ENCODE measurements around the gene HSPB7.
A peak's percentile ranks its signal among the peaks of the same experiment; 100 is the strongest.
"Not testable (repeated sequence)": the region's sequence is repeated elsewhere in the genome, so short reads cannot be mapped to it uniquely, and the experiment has no call there.

HSPB7 gene

DNA sequence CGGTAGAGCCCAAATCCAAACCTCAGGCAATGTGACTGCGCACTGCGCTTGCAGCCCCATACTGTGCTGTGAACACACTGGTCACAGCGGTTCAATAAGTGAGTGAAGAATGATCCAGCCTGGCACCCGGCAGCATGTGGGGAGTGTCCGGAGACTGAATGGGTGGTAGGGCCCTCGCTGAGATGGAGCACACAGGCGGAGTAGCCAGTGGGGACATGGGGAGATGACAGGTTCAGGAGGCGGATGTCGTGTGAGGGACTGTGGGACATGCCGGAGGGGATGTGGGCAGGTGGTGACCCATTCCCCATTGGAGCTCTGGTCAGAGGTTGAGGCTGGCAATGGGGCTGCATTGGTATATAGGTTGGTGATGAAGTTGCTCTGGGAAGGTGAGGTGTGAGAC is 8.2 kb downstream of the HSPB7 start:
- DNase-seq (ENCODE audit: low read depth), result no peak
- TF ChIP-seq, protein P1, sequence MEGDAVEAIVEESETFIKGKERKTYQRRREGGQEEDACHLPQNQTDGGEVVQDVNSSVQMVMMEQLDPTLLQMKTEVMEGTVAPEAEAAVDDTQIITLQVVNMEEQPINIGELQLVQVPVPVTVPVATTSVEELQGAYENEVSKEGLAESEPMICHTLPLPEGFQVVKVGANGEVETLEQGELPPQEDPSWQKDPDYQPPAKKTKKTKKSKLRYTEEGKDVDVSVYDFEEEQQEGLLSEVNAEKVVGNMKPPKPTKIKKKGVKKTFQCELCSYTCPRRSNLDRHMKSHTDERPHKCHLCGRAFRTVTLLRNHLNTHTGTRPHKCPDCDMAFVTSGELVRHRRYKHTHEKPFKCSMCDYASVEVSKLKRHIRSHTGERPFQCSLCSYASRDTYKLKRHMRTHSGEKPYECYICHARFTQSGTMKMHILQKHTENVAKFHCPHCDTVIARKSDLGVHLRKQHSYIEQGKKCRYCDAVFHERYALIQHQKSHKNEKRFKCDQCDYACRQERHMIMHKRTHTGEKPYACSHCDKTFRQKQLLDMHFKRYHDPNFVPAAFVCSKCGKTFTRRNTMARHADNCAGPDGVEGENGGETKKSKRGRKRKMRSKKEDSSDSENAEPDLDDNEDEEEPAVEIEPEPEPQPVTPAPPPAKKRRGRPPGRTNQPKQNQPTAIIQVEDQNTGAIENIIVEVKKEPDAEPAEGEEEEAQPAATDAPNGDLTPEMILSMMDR (IDR thresholded peaks at IDR 0.05; ENCODE audit: control insufficient read depth, extremely low read depth, insufficient read depth), result no peak
- no peak overlapping the region for H3K4me3 ChIP-seq (ENCODE audit: low read depth, low read length)

DNA sequence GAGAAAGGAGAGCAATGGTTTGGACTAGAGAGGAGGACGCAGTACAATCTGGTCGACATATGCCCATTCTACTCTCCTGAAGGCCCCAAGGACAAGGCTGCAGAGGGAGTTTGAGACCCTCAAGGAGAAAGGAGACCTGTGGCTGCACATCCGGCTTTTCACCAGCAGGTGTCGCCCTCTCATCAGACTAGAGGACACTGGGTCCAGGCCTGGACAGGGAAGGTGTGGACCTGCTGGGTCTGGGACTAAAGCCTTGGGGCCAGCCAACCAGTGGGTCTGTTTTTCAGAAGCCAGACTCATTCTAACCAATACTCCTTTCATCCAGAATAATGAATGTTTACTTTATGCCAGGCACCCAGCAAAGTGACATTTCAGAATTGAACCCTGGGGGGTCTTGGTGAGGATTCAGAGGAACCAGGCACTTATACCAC is 8.8 kb downstream of the HSPB7 start:
- TF ChIP-seq, protein P1 (IDR thresholded peaks at IDR 0.05; ENCODE audit: control insufficient read depth, extremely low read depth, insufficient read depth), result peak; percentile 75
- no peak overlapping the region for H3K4me3 ChIP-seq (ENCODE audit: low read depth, low read length)
- no peak for DNase-seq (ENCODE audit: low read depth)

DNA sequence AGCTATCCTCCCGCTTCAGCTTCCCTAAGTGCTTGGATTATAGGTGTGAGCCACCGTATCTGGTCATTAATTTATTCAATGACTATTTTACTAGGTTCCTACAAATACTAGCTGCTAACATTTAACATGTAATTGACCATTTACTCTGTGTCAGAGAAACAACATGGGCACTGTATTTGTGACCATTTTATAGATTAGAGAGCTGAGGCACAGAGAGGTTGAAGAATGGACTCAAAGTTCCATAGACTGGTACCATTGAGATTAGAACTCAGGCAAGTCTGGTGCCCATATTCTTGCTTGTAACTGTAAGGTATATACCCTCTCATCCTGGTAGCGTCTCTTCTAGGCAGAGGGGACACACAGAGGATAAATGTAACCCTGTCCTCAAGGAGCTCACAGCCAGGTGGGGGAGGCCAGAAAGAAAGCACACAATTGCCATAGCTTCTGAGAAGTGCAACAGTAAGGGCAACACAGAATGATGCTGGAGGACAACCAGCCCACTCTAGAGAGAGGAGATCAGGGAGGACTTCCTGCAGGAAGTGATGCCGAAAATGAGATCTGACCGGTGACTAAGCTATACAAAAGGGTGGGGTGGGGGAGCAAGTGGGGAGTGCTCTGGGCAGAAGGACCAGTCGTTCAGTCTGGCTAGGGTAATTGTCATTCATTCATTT is 10.0 kb downstream of the HSPB7 start:
- H3K4me3 ChIP-seq (ENCODE audit: low read depth, low read length), result no peak overlapping the region
- TF ChIP-seq, protein P1 (IDR thresholded peaks at IDR 0.05; ENCODE audit: control insufficient read depth, extremely low read depth, insufficient read depth), result no peak
- DNase-seq (ENCODE audit: low read depth), result no peak

DNA sequence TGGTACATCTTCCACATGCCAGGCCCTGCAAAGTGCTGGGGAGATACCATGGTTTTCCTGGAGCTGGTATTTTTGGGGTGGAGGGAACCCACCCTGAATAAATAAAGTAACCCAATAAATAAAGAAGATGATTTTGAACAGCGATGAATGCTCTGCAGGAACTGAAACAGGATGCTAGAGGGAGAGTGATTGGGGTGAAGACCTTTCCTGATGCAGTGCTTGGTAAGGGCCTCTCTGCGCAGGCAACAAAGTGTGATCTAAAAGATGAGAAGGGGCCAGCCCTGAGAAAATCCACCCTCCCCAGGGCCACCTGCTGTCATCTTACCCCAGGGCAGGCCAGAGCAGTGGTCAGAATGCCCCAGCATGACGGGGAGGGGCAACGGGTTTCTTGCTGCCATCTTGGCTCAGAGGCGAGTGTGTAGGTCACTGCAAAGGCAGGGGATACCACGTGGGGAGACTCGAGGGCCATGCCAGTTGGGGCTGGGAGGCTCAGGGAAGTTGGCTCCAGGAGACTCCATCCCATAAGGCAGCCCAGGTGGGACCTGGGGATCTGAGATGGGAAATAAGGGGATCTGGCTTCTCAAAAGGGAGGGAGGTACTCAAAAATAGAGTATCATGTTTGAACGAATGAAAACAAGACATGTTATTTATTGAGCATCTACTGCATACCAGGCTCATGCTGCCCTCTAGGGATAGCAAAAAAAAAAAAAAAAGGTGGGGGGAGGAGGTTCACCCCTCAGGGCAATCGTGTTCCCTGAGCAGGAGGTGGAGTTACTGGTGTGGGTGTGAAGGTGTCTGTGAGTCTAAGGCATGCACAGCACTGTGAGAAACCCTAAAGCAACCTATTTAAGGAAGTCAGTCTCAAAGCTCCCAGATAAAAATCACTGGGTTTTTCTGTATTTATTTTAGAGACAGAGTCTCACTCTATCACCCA is 11.0 kb downstream of the HSPB7 start:
- no peak for DNase-seq (ENCODE audit: low read depth)
- no peak overlapping the region for H3K4me3 ChIP-seq (ENCODE audit: low read depth, low read length)
- TF ChIP-seq, protein P1 (IDR thresholded peaks at IDR 0.05; ENCODE audit: control insufficient read depth, extremely low read depth, insufficient read depth), result no peak

DNA sequence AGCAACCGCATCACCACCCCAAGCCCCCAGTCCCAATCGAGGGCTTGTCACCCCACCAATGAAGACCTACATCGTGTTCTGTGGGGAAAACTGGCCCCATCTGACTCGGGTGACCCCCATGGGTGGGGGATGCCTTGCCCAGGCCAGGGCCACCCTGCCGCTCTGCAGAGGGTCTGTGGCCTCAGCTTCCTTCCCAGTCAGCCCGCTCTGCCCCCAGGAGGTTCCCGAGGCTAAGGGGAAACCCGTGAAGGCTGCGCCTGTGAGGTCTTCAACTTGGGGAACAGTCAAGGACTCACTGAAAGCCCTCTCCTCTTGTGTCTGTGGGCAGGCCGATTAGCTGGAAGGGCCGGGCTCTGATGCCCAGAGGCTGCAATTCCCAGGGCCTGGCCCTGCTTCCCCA is 11.8 kb downstream of the HSPB7 start:
- no peak overlapping the region for H3K4me3 ChIP-seq (ENCODE audit: low read depth, low read length)
- DNase-seq (ENCODE audit: low read depth), result no peak
- TF ChIP-seq, protein P1 (IDR thresholded peaks at IDR 0.05; ENCODE audit: control insufficient read depth, extremely low read depth, insufficient read depth), result no peak

DNA sequence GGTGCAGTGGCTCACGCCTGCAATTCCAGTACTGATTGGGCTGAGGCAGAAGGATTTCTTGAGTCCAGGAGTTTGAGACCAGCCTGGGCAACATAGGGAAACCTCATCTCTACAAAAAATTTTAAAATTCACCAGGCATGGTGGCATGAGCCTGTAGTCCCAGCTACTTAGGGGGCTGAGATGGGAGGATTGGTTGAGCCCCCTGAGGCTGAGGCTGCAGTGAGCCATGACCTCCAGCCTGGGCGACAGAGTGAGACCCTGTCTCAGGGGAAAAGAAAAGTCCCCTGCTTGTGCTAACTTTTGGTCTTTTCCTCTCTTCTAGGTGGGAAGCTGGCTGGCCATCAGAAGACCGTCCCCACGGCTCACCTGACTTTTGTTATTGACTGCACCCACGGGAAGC is 12.2 kb downstream of the HSPB7 start:
- TF ChIP-seq, protein P1 (IDR thresholded peaks at IDR 0.05; ENCODE audit: control insufficient read depth, extremely low read depth, insufficient read depth), result no peak
- H3K4me3 ChIP-seq (ENCODE audit: low read depth, low read length), result no peak overlapping the region

DNA sequence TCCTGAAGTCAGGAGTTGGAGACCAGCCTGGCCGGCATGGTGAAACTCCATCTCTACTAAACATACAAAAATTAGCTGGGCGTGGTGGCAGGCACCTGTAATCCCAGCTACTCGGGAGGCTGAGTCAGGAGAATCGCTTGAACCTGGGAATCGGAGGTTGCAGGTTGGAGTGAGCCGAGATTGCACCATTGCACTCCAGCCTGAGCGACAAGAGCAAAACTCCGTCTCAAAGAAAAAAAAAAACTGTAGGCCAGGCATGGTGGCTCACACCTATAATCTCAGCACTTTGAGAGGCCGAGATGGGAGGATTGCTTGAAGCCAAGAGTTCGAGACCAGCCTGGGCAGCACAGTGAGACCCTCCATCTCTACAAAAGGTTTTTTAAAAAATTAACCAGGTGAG is 16.6 kb downstream of the HSPB7 start:
- DNase-seq (ENCODE audit: low read depth); H3K4me3 ChIP-seq (ENCODE audit: low read depth, low read length): not testable (repeated sequence)

More for the DNA sequence above, 12.2 kb downstream of the HSPB7 start:
- DNase-seq (ENCODE audit: low read depth), result no peak
